ENCODE measurements around the gene GP9.

GRCh38 chr3:129095285-129095684 lies 34.7 kb downstream of the GP9 start:
- TF ChIP-seq, protein P1, sequence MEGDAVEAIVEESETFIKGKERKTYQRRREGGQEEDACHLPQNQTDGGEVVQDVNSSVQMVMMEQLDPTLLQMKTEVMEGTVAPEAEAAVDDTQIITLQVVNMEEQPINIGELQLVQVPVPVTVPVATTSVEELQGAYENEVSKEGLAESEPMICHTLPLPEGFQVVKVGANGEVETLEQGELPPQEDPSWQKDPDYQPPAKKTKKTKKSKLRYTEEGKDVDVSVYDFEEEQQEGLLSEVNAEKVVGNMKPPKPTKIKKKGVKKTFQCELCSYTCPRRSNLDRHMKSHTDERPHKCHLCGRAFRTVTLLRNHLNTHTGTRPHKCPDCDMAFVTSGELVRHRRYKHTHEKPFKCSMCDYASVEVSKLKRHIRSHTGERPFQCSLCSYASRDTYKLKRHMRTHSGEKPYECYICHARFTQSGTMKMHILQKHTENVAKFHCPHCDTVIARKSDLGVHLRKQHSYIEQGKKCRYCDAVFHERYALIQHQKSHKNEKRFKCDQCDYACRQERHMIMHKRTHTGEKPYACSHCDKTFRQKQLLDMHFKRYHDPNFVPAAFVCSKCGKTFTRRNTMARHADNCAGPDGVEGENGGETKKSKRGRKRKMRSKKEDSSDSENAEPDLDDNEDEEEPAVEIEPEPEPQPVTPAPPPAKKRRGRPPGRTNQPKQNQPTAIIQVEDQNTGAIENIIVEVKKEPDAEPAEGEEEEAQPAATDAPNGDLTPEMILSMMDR (IDR thresholded peaks at IDR 0.05): no peak
- no peak for TF ChIP-seq POLR2A (IDR thresholded peaks at IDR 0.05)
